Parathyroid adenoma (tissue), 2 donors: Measurements from ENCODE around the gene VPS50.
"Not testable (repeated sequence)": the region's sequence is repeated elsewhere in the genome, so short reads cannot be mapped to it uniquely, and the experiment has no call there.

Experiments used
- H2AFZ ChIP-seq: fragments of 300-600 bp; sonication (generic); one replicate; pipeline ENCODE4 v1.7.0; 2017; ENCODE audit warnings: antibody characterized with exemption, mild to moderate bottlenecking
- H3K27ac ChIP-seq: fragments of 300-600 bp; sonication (generic); one replicate; pipeline ENCODE4 v1.7.0; 2017
- H3K27me3 ChIP-seq: fragments of 300-600 bp; sonication (generic); one replicate; pipeline ENCODE4 v1.7.0; 2017; ENCODE audit warnings: low read length; ENCODE audit not compliant: control insufficient read depth, insufficient read depth
- H3K36me3 ChIP-seq: fragments of 300-600 bp; sonication (generic); one replicate; pipeline ENCODE4 v1.7.0; 2017; ENCODE audit warnings: low read length; ENCODE audit not compliant: control insufficient read depth, insufficient read depth
- H3K4me1 ChIP-seq: fragments of 300-600 bp; sonication (generic); one replicate; pipeline ENCODE4 v1.7.0; 2017; ENCODE audit warnings: control low read depth
- H3K4me2 ChIP-seq: fragments of 300-600 bp; sonication (generic); one replicate; pipeline ENCODE4 v1.7.0; 2017; ENCODE audit warnings: low read length
- H3K4me3 ChIP-seq: fragments of 300-600 bp; sonication (generic); one replicate; pipeline ENCODE4 v1.7.0; 2017; ENCODE audit warnings: low read depth, low read length
- H3K79me2 ChIP-seq: fragments of 300-600 bp; sonication (generic); one replicate; pipeline ENCODE4 v1.7.0; 2017; ENCODE audit warnings: control low read depth
- H3K9ac ChIP-seq: fragments of 300-600 bp; sonication (generic); one replicate; pipeline ENCODE4 v1.7.0; 2017; ENCODE audit warnings: mild to moderate bottlenecking
- H3K9me3 ChIP-seq: fragments of 300-600 bp; sonication (generic); one replicate; pipeline ENCODE4 v1.7.0; 2017; ENCODE audit warnings: low read length; ENCODE audit not compliant: control insufficient read depth
- CTCF ChIP-seq: fragments of 300-600 bp; sonication (generic); IDR thresholded peaks from one replicate; pipeline ENCODE4 v1.7.0; 2017; ENCODE audit warnings: antibody characterized with exemption, mild to moderate bottlenecking
- donor health status: primary hyperparathyroidism.

The VPS50 gene

DNA sequence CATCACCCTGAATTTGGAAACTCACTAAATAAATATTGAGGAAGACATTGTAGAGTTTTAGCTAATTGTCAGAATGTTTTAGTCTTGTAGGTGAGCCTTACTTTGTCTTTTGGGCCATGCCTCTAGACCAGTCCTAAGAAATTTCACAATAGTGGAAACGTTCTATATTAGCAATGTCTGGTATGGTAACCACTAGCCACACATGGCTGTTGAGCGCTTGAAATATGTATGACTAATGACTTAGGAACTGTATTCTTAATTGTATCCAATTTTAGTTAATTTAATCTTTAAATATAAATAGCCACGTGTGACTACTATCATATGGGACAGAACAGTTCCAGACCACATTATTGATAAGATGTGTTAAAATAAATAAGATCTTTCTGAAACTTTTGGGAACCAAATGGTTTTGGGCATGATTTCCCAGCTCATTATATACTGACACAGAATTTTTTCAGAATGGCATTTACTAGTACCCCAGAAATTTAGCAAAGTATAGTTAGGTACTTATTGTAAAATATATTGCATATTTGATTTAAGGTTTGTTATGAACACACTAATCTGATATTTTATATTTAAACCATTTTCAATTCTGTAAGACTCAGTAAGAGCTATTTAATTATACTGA lies 95.0 kb downstream of the VPS50 start:
- Histone ChIP-seq H2AFZ (no peak overlapping the region), H3K79me2 (no peaks in the 10 kb centered on the region), H3K9ac (no peak overlapping the region), H3K4me2 (no peak overlapping the region), H3K36me3 (no peaks in the 10 kb centered on the region), H3K27me3 (no peaks in the 10 kb centered on the region), H3K4me3 (no peak overlapping the region), H3K9me3 (no peaks in the 10 kb centered on the region), H3K4me1 (no peaks in the 10 kb centered on the region), H3K27ac (no peak overlapping the region)
- no peak for TF ChIP-seq CTCF

GRCh38 chr7:93331706-93332105 lies 99.5 kb downstream of the VPS50 start:
- no peak for TF ChIP-seq CTCF
- H3K4me3 ChIP-seq = no peak overlapping the region

GRCh38 chr7:93332172-93332571 lies 100.0 kb downstream of the VPS50 start:
- Histone ChIP-seq H3K4me1 (no peaks in the 10 kb centered on the region), H3K9ac (no peak overlapping the region), H3K79me2 (no peaks in the 10 kb centered on the region), H3K27me3 (no peaks in the 10 kb centered on the region), H2AFZ (no peak overlapping the region), H3K27ac (no peak overlapping the region), H3K4me2 (no peak overlapping the region), H3K4me3 (no peak overlapping the region), H3K36me3 (no peaks in the 10 kb centered on the region), H3K9me3 (no peaks in the 10 kb centered on the region)
- TF ChIP-seq CTCF = no peak

More at GRCh38 chr7:93331706-93332105, 99.5 kb downstream of the VPS50 start:
- H3K79me2 ChIP-seq = no peaks in the 10 kb centered on the region
- H3K9me3 ChIP-seq = no peaks in the 10 kb centered on the region
- no peak overlapping the region for H2AFZ ChIP-seq
- H3K27ac ChIP-seq = no peak overlapping the region
- H3K9ac ChIP-seq = no peak overlapping the region
- H3K27me3 ChIP-seq = no peaks in the 10 kb centered on the region
- no peaks in the 10 kb centered on the region for H3K4me1 ChIP-seq
- H3K4me2 ChIP-seq = no peak overlapping the region
- H3K36me3 ChIP-seq = no peaks in the 10 kb centered on the region

DNA sequence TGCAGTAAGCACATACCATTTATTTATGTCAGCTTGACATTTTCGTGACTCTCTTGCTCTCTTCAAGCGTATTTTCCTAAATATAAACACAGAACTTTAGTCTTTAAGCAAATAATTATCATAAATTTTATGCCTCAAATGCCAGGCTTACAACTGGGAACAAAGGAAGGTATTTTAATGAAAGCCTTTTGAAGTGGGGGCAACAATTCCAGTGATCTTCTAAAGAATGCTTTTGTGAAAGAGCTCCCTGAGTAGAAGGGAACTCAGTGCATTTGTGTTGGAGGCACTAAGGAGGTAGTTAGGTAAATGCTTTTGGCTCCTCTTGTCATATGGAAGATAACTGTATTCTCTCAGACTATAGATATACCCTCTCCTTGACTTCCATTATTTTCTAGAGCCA lies 104.9 kb downstream of the VPS50 start:
- no peaks in the 10 kb centered on the region for H3K79me2 ChIP-seq
- H3K36me3 ChIP-seq = no peaks in the 10 kb centered on the region
- no peak overlapping the region for H2AFZ ChIP-seq
- H3K9me3 ChIP-seq = no peaks in the 10 kb centered on the region
- H3K4me3 ChIP-seq = no peak overlapping the region
- H3K27me3 ChIP-seq = no peaks in the 10 kb centered on the region
- TF ChIP-seq CTCF = no peak
- no peaks in the 10 kb centered on the region for H3K4me1 ChIP-seq
- no peak overlapping the region for H3K4me2 ChIP-seq
- no peak overlapping the region for H3K27ac ChIP-seq
- H3K9ac ChIP-seq = no peak overlapping the region

GRCh38 chr7:93342178-93342577 lies 110.0 kb downstream of the VPS50 start:
- H3K9ac ChIP-seq, H3K4me3 ChIP-seq, H3K9me3 ChIP-seq, H3K27me3 ChIP-seq, H2AFZ ChIP-seq, H3K27ac ChIP-seq, H3K4me1 ChIP-seq, H3K79me2 ChIP-seq, H3K4me2 ChIP-seq, H3K36me3 ChIP-seq: not testable (repeated sequence)
